ENCODE measurements around the gene HEATR5B.

DNA sequence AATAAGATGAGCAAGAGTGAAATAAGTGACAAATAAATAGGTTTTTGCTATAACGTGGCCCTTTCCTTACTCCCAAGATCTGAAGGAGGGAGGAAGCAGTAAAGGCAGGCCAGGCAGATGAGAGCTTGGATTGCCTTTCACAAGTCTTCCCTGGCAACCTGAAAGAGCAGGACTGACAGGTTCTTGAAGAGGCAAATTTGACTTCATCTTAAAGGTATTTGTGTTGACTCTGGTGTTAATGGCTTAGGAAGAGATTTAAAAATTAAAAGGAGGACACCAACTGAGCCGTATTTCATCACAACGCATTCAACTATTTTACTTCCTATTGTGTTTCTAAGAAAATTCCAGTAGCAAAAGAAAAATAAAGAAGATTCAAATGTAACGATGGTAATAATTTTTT is 121.1 kb downstream of the HEATR5B start:
- TF ChIP-seq TEAD1 (CRISPR knock-in tag; IDR thresholded peaks at IDR 0.05) (no peak), RELA (CRISPR knock-in tag; IDR thresholded peaks at IDR 0.05; ENCODE audit: borderline replicate concordance) (no peak), OVOL2 (CRISPR knock-in tag; IDR thresholded peaks at IDR 0.05; ENCODE audit: borderline replicate concordance) (no peak), ZNF232 (CRISPR knock-in tag; IDR thresholded peaks at IDR 0.05) (no peak), MXD4 (CRISPR knock-in tag; IDR thresholded peaks at IDR 0.05; ENCODE audit: borderline replicate concordance) (no peak), ATF1 (CRISPR knock-in tag; IDR thresholded peaks at IDR 0.05) (no peak), ZNF219 (CRISPR knock-in tag; IDR thresholded peaks at IDR 0.05; ENCODE audit: borderline replicate concordance) (no peak), ZNF138 (CRISPR knock-in tag; conservative IDR thresholded peaks at IDR 0.05) (no peak), CREB1 (CRISPR knock-in tag; IDR thresholded peaks at IDR 0.05) (no peak), TEAD4 (CRISPR knock-in tag; IDR thresholded peaks at IDR 0.05) (no peak)
- TF ChIP-seq, protein P1, sequence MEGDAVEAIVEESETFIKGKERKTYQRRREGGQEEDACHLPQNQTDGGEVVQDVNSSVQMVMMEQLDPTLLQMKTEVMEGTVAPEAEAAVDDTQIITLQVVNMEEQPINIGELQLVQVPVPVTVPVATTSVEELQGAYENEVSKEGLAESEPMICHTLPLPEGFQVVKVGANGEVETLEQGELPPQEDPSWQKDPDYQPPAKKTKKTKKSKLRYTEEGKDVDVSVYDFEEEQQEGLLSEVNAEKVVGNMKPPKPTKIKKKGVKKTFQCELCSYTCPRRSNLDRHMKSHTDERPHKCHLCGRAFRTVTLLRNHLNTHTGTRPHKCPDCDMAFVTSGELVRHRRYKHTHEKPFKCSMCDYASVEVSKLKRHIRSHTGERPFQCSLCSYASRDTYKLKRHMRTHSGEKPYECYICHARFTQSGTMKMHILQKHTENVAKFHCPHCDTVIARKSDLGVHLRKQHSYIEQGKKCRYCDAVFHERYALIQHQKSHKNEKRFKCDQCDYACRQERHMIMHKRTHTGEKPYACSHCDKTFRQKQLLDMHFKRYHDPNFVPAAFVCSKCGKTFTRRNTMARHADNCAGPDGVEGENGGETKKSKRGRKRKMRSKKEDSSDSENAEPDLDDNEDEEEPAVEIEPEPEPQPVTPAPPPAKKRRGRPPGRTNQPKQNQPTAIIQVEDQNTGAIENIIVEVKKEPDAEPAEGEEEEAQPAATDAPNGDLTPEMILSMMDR (IDR thresholded peaks at IDR 0.05): no peak
- TF ChIP-seq, protein P2, sequence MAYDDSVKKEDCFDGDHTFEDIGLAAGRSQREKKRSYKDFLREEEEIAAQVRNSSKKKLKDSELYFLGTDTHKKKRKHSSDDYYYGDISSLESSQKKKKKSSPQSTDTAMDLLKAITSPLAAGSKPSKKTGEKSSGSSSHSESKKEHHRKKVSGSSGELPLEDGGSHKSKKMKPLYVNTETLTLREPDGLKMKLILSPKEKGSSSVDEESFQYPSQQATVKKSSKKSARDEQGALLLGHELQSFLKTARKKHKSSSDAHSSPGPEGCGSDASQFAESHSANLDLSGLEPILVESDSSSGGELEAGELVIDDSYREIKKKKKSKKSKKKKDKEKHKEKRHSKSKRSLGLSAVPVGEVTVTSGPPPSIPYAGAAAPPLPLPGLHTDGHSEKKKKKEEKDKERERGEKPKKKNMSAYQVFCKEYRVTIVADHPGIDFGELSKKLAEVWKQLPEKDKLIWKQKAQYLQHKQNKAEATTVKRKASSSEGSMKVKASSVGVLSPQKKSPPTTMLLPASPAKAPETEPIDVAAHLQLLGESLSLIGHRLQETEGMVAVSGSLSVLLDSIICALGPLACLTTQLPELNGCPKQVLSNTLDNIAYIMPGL (CRISPR knock-in tag; IDR thresholded peaks at IDR 0.05): no peak
- TF ChIP-seq, protein P3, sequence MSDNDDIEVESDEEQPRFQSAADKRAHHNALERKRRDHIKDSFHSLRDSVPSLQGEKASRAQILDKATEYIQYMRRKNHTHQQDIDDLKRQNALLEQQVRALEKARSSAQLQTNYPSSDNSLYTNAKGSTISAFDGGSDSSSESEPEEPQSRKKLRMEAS (CRISPR knock-in tag; IDR thresholded peaks at IDR 0.05): no peak

All from WTC11 (cell line).